Measurements from ENCODE around the gene ZPBP2.
"Not testable (repeated sequence)": the region's sequence is repeated elsewhere in the genome, so short reads cannot be mapped to it uniquely, and the experiment has no call there.

Gene ZPBP2

DNA sequence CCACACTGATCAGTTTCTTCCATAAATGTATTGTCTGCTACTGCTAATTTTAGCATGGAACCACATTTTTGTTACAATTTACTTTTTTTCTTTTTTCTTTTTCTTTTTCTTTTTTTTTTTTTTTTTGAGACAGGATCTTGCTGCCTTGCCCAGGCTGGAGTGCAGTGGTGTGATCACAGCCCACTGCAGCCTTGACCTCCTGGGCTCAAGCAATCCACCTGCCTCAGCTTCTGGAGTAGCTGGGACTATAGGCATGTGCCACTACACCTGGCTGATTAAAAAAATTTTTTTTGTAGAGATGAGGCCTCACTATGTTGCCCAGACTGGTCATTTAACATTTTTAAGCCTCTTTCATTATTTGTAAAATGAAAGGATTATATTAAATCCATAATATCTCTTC lies 19.1 kb downstream of the ZPBP2 start:
- TF ChIP-seq POLR2AphosphoS5 (IDR thresholded peaks at IDR 0.05; ENCODE audit: borderline replicate concordance, low read depth, low read length), result no peak
- Histone ChIP-seq H3K9me3 (ENCODE audit: low read depth, low read length) (no peaks in the 10 kb centered on the region), H3K27ac (no peak overlapping the region), H3K9ac (ENCODE audit: insufficient read length) (no peak overlapping the region), H3K4me3 (no peak overlapping the region), H3K36me3 (ENCODE audit: insufficient read depth, low read length) (no peaks in the 10 kb centered on the region)
- no peak for DNase-seq (ENCODE audit: low read depth, low spot score)

DNA sequence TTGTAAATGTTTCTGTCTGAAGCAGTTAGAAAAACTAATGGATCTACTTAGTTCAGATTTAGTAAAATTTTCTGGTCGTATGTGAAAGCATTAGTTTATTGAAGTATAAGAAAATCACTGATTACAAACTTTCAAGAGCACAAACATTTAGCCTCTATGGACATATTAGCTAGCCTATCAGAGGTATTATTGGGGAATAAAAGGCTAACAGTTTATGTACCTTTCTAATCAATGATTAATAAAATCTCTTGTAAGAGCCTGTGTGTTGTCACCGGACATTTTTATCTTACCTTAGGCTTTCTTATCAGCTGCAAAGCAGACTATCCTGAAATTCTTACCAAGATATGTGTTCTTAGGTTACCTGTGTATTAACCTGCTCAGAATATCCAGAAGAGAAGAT lies 21.2 kb downstream of the ZPBP2 start:
- no peak overlapping the region for H3K4me3 ChIP-seq
- H3K27ac ChIP-seq, result no peak overlapping the region
- H3K9ac ChIP-seq (ENCODE audit: insufficient read length), result no peak overlapping the region
- TF ChIP-seq EZH2 (IDR thresholded peaks at IDR 0.05) (no peak), POLR2AphosphoS5 (IDR thresholded peaks at IDR 0.05; ENCODE audit: borderline replicate concordance, low read depth, low read length) (no peak), FOXP2 (optimal IDR thresholded peaks at IDR 0.05; ENCODE audit: control extremely low read depth, extremely low read length, insufficient read depth) (no peak)
- no peak for DNase-seq (ENCODE audit: low read depth, low spot score)
- H3K36me3 ChIP-seq (ENCODE audit: insufficient read depth, low read length), result no peaks in the 10 kb centered on the region
- no peaks in the 10 kb centered on the region for H3K9me3 ChIP-seq (ENCODE audit: low read depth, low read length)

DNA sequence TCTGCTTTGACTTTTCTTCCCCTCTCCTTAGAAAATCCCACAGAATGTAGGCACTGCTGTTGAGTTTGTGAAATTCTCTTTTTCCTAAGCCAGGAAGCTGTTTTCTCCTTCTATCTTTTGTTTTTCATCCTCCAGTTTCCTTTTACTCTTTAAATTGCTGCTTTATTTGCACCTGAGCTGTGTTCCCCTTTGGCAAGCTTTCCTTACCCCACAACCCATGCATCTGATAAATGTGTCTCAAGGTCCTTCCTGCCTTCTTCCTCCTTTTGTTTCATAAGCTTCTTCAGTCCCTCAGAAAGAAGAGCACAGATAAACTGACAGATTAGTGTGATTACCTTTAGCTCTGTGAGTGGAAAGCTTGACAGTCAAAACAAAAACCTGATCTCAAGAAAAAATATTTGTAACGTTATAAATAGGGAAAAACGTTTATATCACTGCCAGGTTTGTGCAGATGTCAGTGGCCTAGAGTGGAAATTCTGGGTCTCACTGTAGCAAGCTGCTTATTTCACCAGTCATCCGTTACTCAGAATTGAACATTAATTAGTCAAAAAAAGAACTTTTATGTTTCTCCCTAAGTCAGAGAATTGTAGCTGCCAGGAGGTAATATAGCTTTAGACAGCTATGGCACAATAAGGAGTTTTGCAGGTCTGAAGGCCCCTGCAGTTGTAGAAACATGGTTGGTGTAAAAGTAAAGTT lies 26.8 kb downstream of the ZPBP2 start:
- TF ChIP-seq POLR2AphosphoS5 (IDR thresholded peaks at IDR 0.05; ENCODE audit: borderline replicate concordance, low read depth, low read length), result no peak
- TF ChIP-seq EZH2 (IDR thresholded peaks at IDR 0.05), result no peak
- no peak for TF ChIP-seq FOXP2 (optimal IDR thresholded peaks at IDR 0.05; ENCODE audit: control extremely low read depth, extremely low read length, insufficient read depth)
- Histone ChIP-seq H3K9me3 (ENCODE audit: low read depth, low read length) (no peaks in the 10 kb centered on the region), H3K36me3 (ENCODE audit: insufficient read depth, low read length) (no peaks in the 10 kb centered on the region), H3K4me3 (no peak overlapping the region), H3K27ac (no peak overlapping the region), H3K9ac (ENCODE audit: insufficient read length) (no peak overlapping the region)
- no peak for DNase-seq (ENCODE audit: low read depth, low spot score)

DNA sequence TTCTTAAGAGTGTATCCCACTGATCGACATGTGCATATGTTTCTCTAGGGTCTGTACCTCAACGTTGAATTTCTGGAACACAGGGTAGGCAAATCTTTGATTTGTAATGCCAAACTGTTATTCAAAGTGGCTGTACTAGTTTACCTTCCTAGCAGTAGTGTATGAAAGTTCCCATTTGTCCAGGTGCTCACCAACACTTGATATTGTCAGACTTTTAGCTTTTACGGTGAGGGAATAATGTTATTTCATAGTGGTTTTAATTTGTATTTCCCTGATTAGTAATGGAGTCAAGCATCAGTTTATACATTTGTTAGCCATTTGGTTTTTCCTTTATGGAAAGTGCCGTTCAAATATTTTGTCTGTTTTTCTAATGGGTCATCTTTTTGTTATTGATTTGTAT lies 30.1 kb downstream of the ZPBP2 start:
- H3K9me3 ChIP-seq (ENCODE audit: low read depth, low read length), result no peaks in the 10 kb centered on the region

DNA sequence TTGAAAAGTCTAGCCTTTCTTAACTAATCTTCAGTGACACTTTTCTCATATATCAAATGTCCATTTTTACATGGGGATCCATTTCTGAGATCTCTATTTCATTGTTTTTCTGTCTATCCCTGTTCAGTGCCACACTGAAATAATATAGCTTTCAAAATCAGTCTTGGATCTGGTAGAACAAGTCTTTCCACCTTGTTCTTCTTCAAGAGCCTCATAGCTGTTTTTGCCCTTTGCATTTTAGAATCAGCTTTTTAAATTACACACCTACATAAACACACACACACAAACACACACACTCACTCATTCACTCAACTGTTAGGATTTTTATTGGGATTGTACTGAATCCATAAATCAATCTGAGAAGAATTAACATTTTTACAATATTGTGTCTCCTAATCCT lies 31.2 kb downstream of the ZPBP2 start:
- TF ChIP-seq EZH2 (IDR thresholded peaks at IDR 0.05) (no peak), POLR2AphosphoS5 (IDR thresholded peaks at IDR 0.05; ENCODE audit: borderline replicate concordance, low read depth, low read length) (no peak), FOXP2 (optimal IDR thresholded peaks at IDR 0.05; ENCODE audit: control extremely low read depth, extremely low read length, insufficient read depth) (no peak)
- DNase-seq (ENCODE audit: low read depth, low spot score), result no peak
- H3K27ac ChIP-seq, result no peak overlapping the region
- H3K9me3 ChIP-seq (ENCODE audit: low read depth, low read length), result no peaks in the 10 kb centered on the region
- no peaks in the 10 kb centered on the region for H3K36me3 ChIP-seq (ENCODE audit: insufficient read depth, low read length)
- H3K4me3 ChIP-seq, result no peak overlapping the region
- no peak overlapping the region for H3K9ac ChIP-seq (ENCODE audit: insufficient read length)

More for the DNA sequence above, 30.1 kb downstream of the ZPBP2 start:
- TF ChIP-seq POLR2AphosphoS5 (IDR thresholded peaks at IDR 0.05; ENCODE audit: borderline replicate concordance, low read depth, low read length), result no peak
- TF ChIP-seq EZH2 (IDR thresholded peaks at IDR 0.05), result no peak
- TF ChIP-seq FOXP2 (optimal IDR thresholded peaks at IDR 0.05; ENCODE audit: control extremely low read depth, extremely low read length, insufficient read depth), result no peak
- H3K9ac ChIP-seq (ENCODE audit: insufficient read length), result no peak overlapping the region
- no peak overlapping the region for H3K4me3 ChIP-seq
- DNase-seq (ENCODE audit: low read depth, low spot score), result no peak
- no peaks in the 10 kb centered on the region for H3K36me3 ChIP-seq (ENCODE audit: insufficient read depth, low read length)
- H3K27ac ChIP-seq, result no peak overlapping the region

DNA sequence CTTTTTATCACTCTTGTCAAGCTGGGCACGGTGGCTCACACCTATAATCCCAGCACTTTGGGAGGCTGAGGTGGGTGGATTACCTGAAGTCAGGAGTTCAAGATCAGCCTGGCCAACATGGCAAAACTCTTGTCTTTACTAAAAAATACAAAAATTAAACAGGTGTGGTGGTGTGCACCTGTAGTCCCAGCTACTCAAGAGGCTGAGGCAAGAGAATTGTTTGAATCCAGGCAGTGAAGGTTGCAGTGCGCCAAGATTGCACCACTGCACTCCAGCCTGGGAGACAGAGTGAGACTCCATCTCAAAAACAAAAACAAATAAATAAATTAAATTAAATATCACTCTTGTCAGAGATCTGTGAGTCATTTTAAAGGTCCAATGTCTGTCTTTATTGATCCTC lies 34.0 kb downstream of the ZPBP2 start:
- not testable (repeated sequence) for H3K9me3 ChIP-seq (ENCODE audit: low read depth, low read length); H3K36me3 ChIP-seq (ENCODE audit: insufficient read depth, low read length); H3K4me3 ChIP-seq; DNase-seq (ENCODE audit: low read depth, low spot score); H3K27ac ChIP-seq; H3K9ac ChIP-seq (ENCODE audit: insufficient read length)

GRCh38 chr17:39903158-39903884 lies 35.3 kb downstream of the ZPBP2 start:
- Histone ChIP-seq H3K9me3 (ENCODE audit: low read depth, low read length) (no peaks in the 10 kb centered on the region), H3K27ac (no peak overlapping the region), H3K9ac (ENCODE audit: insufficient read length) (no peak overlapping the region), H3K4me3 (no peak overlapping the region), H3K36me3 (ENCODE audit: insufficient read depth, low read length) (no peaks in the 10 kb centered on the region)
- TF ChIP-seq POLR2AphosphoS5 (IDR thresholded peaks at IDR 0.05; ENCODE audit: borderline replicate concordance, low read depth, low read length) (no peak), FOXP2 (optimal IDR thresholded peaks at IDR 0.05; ENCODE audit: control extremely low read depth, extremely low read length, insufficient read depth) (no peak), EZH2 (IDR thresholded peaks at IDR 0.05) (no peak)
- DNase-seq (ENCODE audit: low read depth, low spot score), result no peak

DNA sequence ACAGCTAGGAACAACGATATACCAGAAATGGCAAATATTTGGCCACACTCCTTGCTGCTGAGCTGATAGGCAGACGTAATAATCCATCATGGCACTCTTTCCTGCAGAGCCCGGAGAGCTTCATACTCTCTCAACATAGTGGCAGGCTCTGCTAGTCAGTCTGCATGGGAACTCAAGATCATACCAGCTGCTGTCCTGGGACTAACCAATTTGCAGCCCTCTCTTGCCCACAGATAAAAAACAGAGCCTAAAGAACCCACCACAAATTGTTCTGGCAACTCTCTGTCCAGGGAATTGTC lies 36.9 kb downstream of the ZPBP2 start:
- H3K27ac ChIP-seq, result no peak overlapping the region

GRCh38 chr17:39908789-39909352 lies 40.9 kb downstream of the ZPBP2 start:
- H3K36me3 ChIP-seq (ENCODE audit: insufficient read depth, low read length), result no peaks in the 10 kb centered on the region
- H3K9me3 ChIP-seq (ENCODE audit: low read depth, low read length), result no peaks in the 10 kb centered on the region
- H3K27ac ChIP-seq, result no peak overlapping the region
- no peak overlapping the region for H3K4me3 ChIP-seq
- no peak for TF ChIP-seq EZH2 (IDR thresholded peaks at IDR 0.05)
- TF ChIP-seq FOXP2 (optimal IDR thresholded peaks at IDR 0.05; ENCODE audit: control extremely low read depth, extremely low read length, insufficient read depth), result no peak
- no peak for TF ChIP-seq POLR2AphosphoS5 (IDR thresholded peaks at IDR 0.05; ENCODE audit: borderline replicate concordance, low read depth, low read length)
- no peak for DNase-seq (ENCODE audit: low read depth, low spot score)
- H3K9ac ChIP-seq (ENCODE audit: insufficient read length), result no peak overlapping the region

More for the DNA sequence above, 36.9 kb downstream of the ZPBP2 start:
- TF ChIP-seq POLR2AphosphoS5 (IDR thresholded peaks at IDR 0.05; ENCODE audit: borderline replicate concordance, low read depth, low read length), result no peak
- no peak for TF ChIP-seq FOXP2 (optimal IDR thresholded peaks at IDR 0.05; ENCODE audit: control extremely low read depth, extremely low read length, insufficient read depth)
- no peak for TF ChIP-seq EZH2 (IDR thresholded peaks at IDR 0.05)
- no peak for DNase-seq (ENCODE audit: low read depth, low spot score)
- H3K36me3 ChIP-seq (ENCODE audit: insufficient read depth, low read length), result no peaks in the 10 kb centered on the region
- no peaks in the 10 kb centered on the region for H3K9me3 ChIP-seq (ENCODE audit: low read depth, low read length)
- no peak overlapping the region for H3K9ac ChIP-seq (ENCODE audit: insufficient read length)
- H3K4me3 ChIP-seq, result no peak overlapping the region
